NCI-H146 (cell line): ENCODE measurements around the gene REV3L.
A peak's percentile ranks its signal among the peaks of the same experiment; 100 is the strongest.
"Not testable (repeated sequence)": the region's sequence is repeated elsewhere in the genome, so short reads cannot be mapped to it uniquely, and the experiment has no call there.

Source experiments
- DNase-seq: peaks from one replicate; lab custom pipeline; 2025; lab: John Stamatoyannopoulos, UW

The REV3L gene, protein sequence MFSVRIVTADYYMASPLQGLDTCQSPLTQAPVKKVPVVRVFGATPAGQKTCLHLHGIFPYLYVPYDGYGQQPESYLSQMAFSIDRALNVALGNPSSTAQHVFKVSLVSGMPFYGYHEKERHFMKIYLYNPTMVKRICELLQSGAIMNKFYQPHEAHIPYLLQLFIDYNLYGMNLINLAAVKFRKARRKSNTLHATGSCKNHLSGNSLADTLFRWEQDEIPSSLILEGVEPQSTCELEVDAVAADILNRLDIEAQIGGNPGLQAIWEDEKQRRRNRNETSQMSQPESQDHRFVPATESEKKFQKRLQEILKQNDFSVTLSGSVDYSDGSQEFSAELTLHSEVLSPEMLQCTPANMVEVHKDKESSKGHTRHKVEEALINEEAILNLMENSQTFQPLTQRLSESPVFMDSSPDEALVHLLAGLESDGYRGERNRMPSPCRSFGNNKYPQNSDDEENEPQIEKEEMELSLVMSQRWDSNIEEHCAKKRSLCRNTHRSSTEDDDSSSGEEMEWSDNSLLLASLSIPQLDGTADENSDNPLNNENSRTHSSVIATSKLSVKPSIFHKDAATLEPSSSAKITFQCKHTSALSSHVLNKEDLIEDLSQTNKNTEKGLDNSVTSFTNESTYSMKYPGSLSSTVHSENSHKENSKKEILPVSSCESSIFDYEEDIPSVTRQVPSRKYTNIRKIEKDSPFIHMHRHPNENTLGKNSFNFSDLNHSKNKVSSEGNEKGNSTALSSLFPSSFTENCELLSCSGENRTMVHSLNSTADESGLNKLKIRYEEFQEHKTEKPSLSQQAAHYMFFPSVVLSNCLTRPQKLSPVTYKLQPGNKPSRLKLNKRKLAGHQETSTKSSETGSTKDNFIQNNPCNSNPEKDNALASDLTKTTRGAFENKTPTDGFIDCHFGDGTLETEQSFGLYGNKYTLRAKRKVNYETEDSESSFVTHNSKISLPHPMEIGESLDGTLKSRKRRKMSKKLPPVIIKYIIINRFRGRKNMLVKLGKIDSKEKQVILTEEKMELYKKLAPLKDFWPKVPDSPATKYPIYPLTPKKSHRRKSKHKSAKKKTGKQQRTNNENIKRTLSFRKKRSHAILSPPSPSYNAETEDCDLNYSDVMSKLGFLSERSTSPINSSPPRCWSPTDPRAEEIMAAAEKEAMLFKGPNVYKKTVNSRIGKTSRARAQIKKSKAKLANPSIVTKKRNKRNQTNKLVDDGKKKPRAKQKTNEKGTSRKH (N-terminal part only)

DNA sequence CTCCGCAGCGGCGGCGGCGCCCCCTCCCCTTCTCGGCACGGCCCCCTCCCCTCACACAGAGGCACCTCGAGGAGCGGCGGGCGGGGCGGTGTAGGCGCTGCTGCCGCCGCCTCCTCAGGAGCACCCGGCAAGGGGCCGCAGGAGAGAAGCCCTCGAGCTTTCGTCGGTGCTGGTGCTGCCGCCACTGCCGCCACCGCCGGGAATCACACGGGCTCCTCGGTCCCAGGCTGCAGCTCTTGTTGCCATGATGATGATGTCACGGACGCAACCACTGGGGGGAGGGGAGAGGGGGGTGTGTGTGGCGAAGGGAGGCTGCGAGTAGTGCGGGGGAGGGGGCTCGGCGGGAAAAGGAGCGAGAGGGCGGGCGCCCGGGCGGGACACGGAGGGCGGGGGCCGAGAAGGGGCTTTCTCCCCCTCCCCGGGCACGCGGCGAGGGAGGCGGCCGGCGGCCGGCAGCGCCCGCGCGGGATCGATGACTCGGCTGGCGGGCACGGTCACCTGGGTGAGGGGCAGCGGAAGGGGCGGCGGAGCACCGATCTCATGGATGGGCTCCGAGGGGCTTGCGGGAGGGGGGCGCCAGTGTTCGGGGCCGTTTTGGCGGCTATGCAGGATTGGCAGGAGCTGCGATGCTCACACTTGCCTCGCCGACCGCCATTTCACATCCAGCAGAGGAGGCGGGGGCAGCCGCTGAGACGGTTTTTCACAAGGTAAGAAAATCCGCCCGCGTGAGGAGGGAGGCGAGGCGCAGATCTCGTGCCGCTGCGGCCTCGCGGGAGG lies at the start of gene REV3L:
Gene REV3L, minus strand, starts transcription at position 260 of the 777 bp plus-strand sequence. CDS start 330 bp downstream, outside the sequence.
- peak; percentile 95 for DNase-seq

DNA sequence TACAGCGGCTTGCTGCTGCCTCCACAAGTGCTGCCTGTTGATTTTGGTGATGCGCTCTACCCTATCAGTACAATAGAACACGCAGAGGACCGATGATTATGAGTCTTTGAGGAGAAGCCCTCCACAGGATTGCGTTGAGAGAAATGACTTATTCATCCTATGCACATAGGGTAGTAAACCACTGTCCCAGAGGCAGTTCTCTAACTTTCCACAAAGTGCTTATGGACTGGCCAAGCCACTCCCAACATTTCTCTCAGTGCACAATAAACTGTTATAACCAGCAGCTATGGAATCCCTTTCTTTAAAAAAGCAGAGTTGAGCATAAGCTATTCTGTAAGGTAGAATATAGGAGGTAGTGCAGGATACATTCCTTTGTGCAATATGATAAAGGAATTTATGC lies 48.2 kb upstream of the REV3L start:
- no peak for DNase-seq

DNA sequence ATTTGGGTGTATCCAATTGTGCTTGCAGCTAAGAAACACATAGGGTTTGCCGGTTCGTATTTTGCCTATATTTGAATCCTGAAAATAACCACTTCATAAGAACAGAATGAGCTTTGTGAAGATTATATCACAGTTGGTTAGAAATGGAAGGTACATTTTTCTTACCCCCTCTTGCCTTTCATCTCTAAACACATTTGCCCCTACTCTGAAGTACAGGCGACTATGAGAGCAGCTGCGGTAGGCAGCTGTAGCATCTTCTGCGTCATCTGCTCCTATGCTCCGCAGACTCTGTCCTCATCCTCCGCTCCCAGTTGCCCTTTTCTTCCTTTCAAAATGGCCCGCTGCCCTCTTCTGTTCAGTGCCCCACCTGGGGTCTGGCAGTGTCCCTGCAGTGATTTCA lies 47.6 kb upstream of the REV3L start:
- DNase-seq = no peak

DNA sequence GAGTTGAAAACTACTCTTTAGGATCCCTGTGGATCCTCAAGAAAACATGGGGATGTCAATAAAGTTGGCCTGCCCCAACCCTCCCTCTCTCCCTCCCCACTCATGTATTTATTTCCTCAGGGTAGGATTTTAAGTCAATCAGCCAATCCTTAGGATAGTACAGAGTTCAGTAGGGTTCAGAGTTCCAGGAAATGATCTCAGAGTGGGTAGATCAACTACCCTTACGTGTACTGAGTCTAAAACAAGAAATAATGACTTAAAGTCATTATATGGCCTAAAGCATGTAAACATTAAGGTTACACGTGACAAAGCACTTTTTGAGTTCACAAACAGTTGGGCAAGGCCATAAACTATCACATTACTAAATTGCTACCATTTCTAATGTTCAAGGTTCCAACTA lies 47.2 kb upstream of the REV3L start:
- DNase-seq = no peak

DNA sequence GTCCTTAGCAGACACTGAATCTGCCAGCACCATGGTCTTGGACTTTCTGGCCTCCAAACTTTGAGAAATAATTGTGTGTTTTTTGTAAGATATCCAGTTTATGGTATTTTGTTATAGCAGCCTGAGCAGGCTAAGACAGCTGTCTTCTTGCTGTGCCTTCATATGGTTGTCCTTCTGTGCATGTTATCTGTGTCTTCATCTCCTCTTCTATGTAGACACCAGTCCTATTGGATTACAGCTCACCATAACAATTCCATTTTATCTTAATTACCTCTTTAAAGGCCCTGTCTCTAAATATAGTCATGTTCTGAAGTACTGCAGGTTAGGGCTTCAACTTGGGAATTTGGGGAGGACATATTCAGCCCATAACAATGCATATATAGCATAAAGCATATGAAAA lies 44.3 kb upstream of the REV3L start:
- no peak for DNase-seq

DNA sequence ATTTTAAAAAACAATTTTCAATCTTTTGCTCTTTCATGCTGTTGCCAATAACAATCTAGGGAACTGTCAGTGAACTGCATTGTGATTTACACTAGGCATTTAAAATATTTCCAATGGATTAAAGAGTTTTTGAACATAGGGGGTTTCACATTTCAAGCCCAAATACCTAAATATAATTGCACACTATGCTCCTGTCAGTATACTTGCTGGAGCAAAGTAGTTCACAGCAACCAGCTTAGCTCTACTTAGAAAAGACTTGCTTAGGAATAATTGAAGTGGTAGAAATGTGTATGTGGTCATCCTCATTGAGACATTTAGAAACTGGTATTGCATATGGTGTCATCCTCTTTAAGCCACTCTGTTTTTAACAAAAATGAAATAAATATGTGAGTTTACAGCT lies 41.7 kb upstream of the REV3L start:
- no peak for DNase-seq

DNA sequence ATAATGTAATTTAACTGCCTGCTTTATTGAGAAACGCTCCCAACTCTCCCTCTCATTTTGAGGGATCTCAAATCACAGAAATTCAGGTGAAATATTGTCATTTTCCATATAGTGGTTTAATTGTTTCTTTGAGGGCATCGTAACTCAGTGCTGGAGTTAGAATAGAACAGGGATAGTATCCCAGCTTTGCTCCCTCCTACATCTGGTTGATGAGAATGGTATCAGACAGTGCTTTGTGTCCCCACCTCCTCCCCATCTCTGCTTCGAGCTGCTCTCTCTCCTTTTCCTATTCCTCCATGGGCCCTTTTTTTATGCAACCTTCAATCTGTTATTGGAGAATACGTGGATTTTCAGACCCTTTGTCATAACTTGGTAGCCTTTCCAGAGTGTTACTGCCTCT lies 41.2 kb upstream of the REV3L start:
- no peak for DNase-seq

DNA sequence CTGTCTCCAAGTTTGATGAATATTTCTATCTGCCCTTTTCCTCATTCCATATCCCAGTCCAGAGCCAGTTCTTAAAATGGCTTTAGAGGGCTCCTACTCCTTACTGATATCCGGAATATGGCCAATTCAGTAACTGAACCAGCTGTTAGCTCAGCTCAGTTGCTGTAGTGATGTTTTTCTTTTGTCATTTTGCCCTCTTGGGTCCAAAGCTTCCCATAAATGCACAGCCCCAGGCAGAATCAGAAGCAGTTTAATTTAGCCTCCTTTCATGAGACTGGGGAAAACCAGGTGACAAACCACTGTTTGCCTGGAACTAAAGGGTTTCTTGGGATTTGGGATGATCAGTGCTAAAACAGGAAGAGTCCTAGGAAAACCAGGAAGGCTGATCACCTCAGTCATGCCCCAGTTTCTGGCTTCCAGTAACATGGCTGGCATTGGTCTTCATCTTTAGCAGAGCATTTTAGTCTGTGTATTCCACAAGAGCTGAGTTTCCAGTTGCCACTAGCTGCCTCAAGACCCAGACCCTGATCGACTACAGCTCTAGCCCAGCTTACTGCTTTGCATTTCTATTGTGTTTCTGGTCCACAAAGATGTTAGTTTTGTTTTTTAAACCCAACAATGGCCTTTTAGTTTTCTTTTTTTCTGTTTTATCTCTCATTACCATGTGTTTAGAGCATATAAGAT lies 40.6 kb upstream of the REV3L start:
- DNase-seq = peak; percentile 13

DNA sequence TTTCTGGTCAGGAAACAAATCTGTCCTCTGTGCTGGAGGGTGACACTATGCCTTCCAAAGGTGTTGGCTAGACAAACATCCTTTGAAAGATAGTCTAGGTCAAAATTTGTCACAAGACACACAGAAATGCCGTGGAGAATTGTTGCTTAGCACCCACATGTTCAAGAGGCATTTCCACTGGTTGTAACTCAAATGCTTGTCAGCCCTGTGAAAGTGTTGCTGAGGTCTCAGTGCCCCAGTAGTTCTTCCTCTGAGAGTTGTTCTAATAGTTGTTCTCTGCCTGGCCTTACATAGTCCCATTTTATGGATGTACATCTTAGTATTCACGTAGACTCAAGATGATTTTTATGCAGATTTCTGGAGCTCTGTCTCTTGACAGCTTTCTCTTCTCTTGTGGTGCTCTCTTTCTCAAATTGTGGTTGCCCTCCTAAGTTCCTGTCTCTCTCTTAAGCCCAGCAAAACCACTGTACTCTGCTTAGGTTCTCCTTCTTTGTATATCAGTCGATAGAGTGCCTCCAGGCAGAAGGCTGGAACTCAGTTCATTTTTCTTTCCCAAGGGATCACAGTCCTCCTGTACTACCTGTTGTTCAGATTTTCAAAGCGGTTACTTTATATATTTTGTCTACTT lies 39.5 kb upstream of the REV3L start:
- DNase-seq = no peak

DNA sequence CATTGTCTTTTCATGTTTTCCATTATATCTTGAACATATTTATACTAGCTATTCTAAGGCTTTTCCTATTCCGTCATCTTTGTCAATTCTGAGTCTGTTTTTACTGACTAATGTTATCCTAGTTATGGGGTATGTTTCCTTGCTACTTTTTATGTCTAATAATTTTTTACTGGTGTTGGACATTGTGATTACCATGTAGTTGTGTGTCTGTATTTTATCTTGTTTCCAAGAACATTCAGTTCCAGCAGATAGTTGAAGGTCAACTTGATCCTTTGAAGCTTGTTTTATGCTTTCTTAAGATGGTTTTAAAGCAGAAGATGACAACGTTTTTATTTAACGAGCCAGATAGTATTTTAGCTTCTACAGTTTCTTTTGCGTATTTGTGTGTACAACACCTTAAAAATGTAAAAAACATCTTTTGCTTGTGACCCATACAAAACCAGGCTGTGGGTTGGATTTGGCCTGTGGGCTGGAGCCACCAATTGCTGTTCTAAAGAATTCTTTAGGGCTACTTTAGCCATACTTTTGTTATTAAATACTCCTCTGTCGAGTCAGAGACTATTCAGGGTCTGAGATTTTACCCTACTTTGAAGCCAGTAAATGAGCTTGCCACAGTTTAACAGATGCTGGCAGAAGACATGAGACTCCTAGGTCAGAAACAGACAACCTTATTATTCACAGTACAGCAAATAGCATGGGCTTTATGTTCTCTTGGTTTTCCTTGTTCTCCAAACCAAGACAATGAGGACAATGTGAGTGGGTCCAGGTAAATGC lies 38.7 kb upstream of the REV3L start:
- no peak for DNase-seq

DNA sequence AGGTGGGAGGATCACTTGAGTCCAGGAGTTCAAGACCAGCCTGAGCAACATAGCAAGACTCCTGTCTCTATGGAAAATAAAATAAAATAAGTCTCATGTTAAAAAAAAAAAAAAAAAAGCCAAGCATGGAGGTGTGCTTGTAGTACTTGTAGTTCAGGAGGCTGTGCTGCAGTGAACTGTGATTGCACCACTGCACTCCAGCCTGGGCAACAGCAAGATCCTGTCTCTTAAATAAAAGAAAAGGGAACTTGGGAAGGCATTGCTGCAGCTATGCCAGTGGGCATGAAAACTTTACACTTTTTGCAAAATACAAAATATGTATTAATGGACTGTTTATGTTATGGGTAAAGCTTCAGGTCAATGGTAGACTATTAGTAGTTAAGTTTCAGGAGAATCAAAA lies 37.5 kb upstream of the REV3L start:
- DNase-seq = no peak

DNA sequence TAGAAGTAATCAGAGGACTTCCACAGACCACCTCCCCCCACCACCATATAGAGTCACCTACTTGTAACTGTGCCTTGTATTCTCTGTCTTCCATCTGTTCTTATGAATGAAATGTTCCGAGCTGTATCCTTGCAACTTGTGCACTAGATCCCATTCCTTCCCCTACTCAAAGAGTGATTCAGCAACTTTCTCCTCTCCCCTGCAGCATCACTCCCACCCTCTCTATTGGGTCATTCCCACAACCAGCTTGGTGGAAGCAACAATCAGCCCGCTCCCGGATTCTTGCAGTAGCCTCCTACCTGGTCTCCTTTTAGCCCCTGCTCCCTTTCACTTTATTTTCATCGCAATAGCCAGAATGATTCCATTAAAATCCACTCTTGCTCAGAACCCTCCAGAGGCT lies 34.9 kb upstream of the REV3L start:
- DNase-seq = no peak

DNA sequence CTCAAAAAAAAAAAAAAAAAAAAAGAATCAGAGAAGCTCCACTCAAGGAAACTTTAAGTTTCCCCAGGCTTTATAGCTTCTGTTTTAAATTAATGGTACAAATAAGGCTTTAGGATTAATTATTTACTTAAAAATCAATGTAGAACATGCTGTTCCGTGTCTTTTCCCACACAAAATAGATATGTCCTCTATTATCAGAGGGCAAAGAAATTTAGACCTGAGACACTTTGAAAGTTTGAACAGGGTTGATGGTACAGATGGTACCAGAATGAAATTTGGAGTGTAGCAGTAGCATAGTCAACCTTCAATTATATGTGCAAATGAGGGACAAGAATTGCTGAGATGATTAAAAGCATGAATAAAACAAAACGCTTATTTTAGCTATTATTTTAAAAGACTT lies 32.2 kb upstream of the REV3L start:
- no peak for DNase-seq

DNA sequence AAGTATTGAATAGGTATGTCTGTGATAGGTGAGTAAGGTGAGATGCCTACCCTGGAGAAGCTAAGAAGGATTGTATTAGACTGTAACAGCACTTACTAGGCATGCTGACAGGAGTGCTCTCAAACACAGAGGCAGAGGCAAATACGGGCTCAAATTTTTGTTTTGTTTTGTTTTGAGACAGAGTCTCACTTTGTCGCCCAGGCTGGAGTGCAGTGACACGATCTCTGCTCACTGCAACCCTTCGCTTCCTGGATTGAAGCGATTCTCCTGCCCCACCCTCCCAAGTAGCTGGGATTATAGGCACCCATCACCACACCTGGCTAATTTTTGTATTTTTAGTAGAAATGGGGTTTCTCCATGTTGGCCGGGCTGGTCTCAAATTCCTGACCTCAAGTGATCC lies 31.5 kb upstream of the REV3L start:
- not testable (repeated sequence) for DNase-seq

DNA sequence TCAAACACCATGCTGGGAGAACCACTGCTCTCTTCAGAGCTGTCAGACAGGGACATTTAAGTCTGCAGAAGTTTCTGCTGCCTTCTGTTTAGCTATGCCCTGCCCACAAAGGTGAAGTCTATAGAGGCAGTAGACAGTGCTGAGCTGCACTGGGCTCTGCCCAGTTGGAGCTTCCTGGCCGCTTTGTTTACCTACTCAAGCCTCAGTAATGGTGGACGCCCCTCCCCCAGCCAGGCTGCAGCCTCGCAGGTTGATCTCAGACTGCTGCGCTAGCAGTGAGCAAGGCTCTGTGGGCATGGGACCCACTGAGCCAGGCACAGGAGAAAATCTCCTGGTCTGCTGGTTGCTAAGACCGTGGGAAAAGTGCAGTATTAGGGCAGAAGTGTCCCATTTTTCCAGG lies 24.2 kb upstream of the REV3L start:
- not testable (repeated sequence) for DNase-seq

DNA sequence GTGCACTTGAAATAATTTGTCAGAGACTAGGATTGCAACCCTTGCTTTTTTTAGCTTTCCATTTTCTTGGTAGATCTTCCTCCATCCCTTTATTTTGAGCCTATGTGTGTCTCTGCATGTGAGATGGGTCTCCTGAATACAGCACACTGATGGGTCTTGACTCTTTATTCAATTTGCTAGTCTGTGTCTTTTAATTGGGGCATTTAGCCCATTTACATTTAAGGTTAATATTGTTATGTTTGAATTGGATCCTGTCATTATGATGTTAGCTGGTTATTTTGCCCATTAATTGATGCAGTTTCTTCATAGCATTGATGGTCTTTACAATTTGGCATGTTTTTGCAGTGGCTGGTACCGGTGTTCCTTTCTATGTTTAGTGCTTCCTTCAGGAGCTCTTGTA lies 22.5 kb upstream of the REV3L start:
- not testable (repeated sequence) for DNase-seq

DNA sequence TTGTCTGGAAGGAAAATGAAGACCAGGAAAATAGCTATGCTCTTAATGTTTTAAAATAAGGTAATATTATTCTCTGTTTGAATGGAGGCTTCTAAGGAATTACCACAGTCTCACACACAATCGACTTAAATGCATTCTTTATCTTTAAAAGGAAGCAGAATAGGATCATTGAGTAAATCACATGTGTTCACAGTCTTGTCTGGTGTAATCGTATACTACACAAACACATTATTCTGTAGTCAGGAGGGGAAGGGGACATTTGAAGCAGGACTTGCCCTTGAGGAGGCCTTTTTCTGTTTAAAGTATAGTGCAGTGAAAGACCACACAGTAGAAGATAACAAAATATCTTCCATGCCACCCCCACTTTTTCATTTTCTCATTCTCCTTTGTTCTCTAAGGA lies 20.6 kb upstream of the REV3L start:
- peak; percentile 67 for DNase-seq

DNA sequence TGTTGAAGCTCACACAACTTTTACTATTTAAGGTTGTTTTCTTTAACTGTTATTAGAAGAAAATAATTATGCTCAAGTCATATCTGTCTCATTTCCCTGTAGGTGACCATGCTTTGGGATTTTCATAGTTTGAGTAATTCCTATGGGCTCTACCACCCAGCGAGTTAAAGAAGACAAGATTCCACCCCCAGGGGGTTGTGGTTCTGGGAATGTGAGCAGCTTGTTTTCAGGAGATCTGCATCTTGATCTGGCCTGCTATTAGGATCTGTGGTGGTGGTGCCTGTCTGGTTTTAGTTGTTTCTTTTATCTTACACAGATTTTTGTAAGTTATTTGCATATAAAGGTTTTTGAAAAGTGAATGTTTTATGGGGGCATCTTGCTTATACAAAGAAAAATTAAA lies 20.2 kb upstream of the REV3L start:
- peak; percentile 44 for DNase-seq

DNA sequence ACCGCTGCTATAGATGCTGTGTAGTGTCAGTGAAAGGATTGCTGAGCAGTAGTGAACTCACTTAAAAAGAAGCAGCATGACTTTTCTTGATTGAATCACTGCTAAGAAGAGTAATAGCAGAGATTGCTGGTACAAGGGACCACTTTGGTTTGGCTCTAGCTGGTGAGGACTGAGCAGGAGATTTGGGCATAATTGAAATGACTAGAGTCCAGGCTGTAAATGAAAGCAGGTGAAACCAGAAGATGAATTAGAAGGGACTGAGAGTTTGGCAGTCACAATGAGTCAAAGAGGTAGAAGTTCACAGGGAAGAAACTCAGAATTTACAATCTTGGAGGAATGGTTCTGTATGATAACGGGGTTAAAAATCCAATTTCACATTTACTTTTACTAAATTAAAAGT lies 19.1 kb upstream of the REV3L start:
- DNase-seq = no peak

DNA sequence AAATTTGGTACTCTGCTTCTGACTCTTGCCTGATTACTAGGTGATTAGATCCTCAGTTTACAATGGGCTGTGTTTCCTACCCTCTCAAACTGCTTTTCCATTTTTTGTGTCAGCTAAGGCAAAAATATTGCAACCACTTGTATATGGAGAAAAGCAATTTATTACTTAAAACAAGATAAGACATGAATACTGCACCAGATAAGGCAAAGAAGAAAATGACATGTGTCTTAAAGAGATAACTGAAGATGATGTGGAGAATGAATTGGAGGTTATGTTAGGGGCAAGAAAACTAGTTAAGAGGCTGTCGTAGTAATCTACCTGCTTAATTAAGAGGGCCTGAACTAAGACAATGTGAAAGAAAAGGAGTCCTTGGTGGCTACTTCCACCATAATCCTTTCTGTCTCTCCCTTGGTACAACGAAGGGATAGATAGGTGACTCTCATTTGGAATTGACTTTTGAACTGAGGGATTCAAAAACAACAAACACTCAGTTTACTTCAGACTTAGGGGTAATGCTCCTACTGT lies 16.3 kb upstream of the REV3L start:
- no peak for DNase-seq
